Neural cell (in vitro differentiated cells): ENCODE data around the gene STAC2. TPM values are rescaled to one million over a fixed set of nuclear protein-coding genes. Genes with fewer than 3 reads are reported as not detected.

Experiments
- H2AFZ ChIP-seq: fragments of 200-600, 300-800 bp; sonication (generic), shearing (Covaris generic); 2 replicates; pipeline ENCODE4 v1.6.0; 2014; ENCODE audit warnings: low read depth, mild to moderate bottlenecking, antibody characterized with exemption, low read length, moderate library complexity
- H3F3A ChIP-seq: fragments of 200-600 bp; shearing (Covaris generic); 2 replicates; pipeline ENCODE4 v1.6.1; 2016; ENCODE audit warnings: mild to moderate bottlenecking, moderate library complexity, mixed read lengths, antibody characterized with exemption, low read length; ENCODE audit not compliant: insufficient read depth, poor library complexity, severe bottlenecking
- H3K27ac ChIP-seq: fragments of 200-600, 300-800 bp; sonication (generic), shearing (Covaris generic); 2 replicates; pipeline ENCODE4 v1.5.1; 2014; ENCODE audit warnings: mild to moderate bottlenecking, low read length, moderate library complexity
- H3K27me3 ChIP-seq: fragments of 300-800, 200-600 bp; sonication (generic), shearing (Covaris generic); 2 replicates; pipeline ENCODE4 v1.6.0; 2014; ENCODE audit warnings: mild to moderate bottlenecking, low read depth, low read length, moderate library complexity; ENCODE audit not compliant: insufficient read depth
- H3K36me3 ChIP-seq: fragments of 300-800, 200-600 bp; sonication (generic), shearing (Covaris generic); 2 replicates; pipeline ENCODE4 v1.5.1; 2014; ENCODE audit warnings: mild to moderate bottlenecking, antibody characterized with exemption, low read length, moderate library complexity; ENCODE audit not compliant: insufficient read depth
- H3K4me2 ChIP-seq: fragments of 300-800, 200-600 bp; sonication (generic), shearing (Covaris generic); 2 replicates; pipeline ENCODE4 v1.6.0; 2014; ENCODE audit warnings: mild to moderate bottlenecking, low read length
- H3K4me3 ChIP-seq: fragments of 300-800, 200-600 bp; sonication (generic), shearing (Covaris generic); 2 replicates; pipeline ENCODE4 v1.5.1; 2014; ENCODE audit warnings: mild to moderate bottlenecking, low read length, moderate library complexity
- H3K79me2 ChIP-seq: fragments of 200-600 bp; shearing (Covaris generic); replicated peaks from 2 replicates; pipeline ENCODE4 v1.6.0; 2014; ENCODE audit warnings: mild to moderate bottlenecking, low read length, moderate library complexity; ENCODE audit not compliant: insufficient read depth
- H3K9ac ChIP-seq: fragments of 300-800, 200-600 bp; sonication (generic), shearing (Covaris generic); 2 replicates; pipeline ENCODE4 v1.6.1; 2016; ENCODE audit warnings: mild to moderate bottlenecking, low read length, mixed read lengths
- H3K9me2 ChIP-seq: fragments of 200-600 bp; shearing (Covaris generic); 2 replicates; pipeline ENCODE4 v1.6.1; 2016; ENCODE audit warnings: mild to moderate bottlenecking, low read length, mixed read lengths; ENCODE audit not compliant: insufficient read depth
- H3K9me3 ChIP-seq: fragments of 200-600, 300-800 bp; sonication (generic), shearing (Covaris generic); 2 replicates; pipeline ENCODE4 v1.6.1; 2016; ENCODE audit warnings: mild to moderate bottlenecking, mixed run types, low read length, moderate library complexity, mixed read lengths
- H4K20me1 ChIP-seq: fragments of 200-600 bp; shearing (Covaris generic); 2 replicates; pipeline ENCODE4 v1.6.1; 2016; ENCODE audit warnings: mild to moderate bottlenecking, mixed run types; ENCODE audit not compliant: insufficient read depth
- EP300 ChIP-seq: fragments of 450-650 bp; conservative IDR thresholded peaks from 2 replicates; pipeline ENCODE4 v1.6.1; 2014; ENCODE audit warnings: antibody characterized with exemption, mild to moderate bottlenecking, moderate library complexity; ENCODE audit not compliant: poor library complexity, severe bottlenecking
- EZH2 ChIP-seq: fragments of 200-600, 300-800 bp; shearing (Covaris generic), sonication (generic); IDR thresholded peaks from 2 replicates; pipeline ENCODE4 v1.6.1; 2014; ENCODE audit warnings: antibody characterized with exemption, low read length, borderline replicate concordance, mild to moderate bottlenecking; ENCODE audit not compliant: insufficient read depth, poor library complexity, severe bottlenecking
- MXI1 ChIP-seq: fragments of 450-650 bp; conservative IDR thresholded peaks from 2 replicates; pipeline ENCODE4 v1.6.1; 2014; ENCODE audit warnings: antibody characterized with exemption, mild to moderate bottlenecking; ENCODE audit not compliant: poor library complexity, severe bottlenecking
- POLR2AphosphoS5 ChIP-seq: IDR thresholded peaks from 2 replicates; pipeline ENCODE4 v1.6.1; 2012
- RAD21 ChIP-seq: fragments of 450-650 bp; conservative IDR thresholded peaks from 2 replicates; pipeline ENCODE4 v1.6.1; 2014; ENCODE audit warnings: antibody characterized with exemption, mild to moderate bottlenecking, moderate library complexity
- SMC3 ChIP-seq: fragments of 450-650 bp; conservative IDR thresholded peaks from 2 replicates; pipeline ENCODE4 v1.6.1; 2014; ENCODE audit warnings: antibody characterized with exemption, mild to moderate bottlenecking, moderate library complexity; ENCODE audit not compliant: poor library complexity
- TAF1 ChIP-seq: IDR thresholded peaks from 2 replicates; pipeline ENCODE4 v1.6.1; 2012; ENCODE audit warnings: low read depth
- polyA plus RNA-seq: library from polyadenylated mRNA; depleted of rRNA; stranded (reverse); fragments of >200 nt; gene quantifications from 2 replicates; pipeline ENCODE4 v1.2.3, GENCODE V29; 2014
- TF ChIP-seq, protein P1 (sequence below): IDR thresholded peaks from 2 replicates; pipeline ENCODE4 v1.6.1; 2012; ENCODE audit warnings: borderline replicate concordance
- TF ChIP-seq, protein P2 (sequence below): fragments of 450-650 bp; IDR thresholded peaks from 2 replicates; pipeline ENCODE4 v1.5.1; 2014; ENCODE audit warnings: antibody characterized with exemption, mild to moderate bottlenecking, moderate library complexity; ENCODE audit not compliant: poor library complexity, severe bottlenecking

STAC2 gene
- polyA plus RNA-seq, 1 donor from 2014 or later, result not detected

DNA sequence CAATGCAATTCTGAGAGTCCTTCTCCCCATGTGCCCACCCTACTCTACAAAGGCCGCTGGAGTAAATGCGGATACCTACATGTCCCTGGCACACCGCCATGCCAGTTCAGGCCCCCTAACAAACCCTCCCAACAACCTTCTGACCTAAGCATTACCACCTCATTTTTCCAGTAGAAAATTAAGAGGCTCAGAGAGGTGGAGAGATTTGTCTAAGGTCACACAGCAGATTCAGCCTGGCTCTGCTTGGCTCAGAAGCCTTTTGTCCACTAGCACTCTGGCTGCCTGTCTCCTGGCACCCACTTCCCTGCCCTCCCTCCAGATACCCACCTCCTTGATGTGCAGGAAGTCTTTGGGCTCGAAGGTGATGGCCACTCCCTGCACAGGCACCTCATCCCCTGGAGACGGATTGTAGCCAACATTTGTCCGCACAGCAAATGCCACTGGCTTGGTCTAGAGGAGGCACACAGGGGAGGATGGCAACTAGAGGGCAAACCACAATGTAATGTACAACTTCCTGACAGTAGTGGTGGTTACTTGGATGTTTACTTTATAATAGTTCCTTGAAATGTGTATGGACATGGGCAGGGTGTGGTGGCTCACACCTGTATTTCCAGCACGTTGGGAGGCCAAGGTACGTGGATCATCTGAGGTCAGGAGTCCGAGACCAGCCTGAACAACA lies 38.5 kb downstream of the STAC2 start:
- no peaks in the 10 kb centered on the region for H4K20me1 ChIP-seq
- TF ChIP-seq TAF1 (no peak), EP300 (no peak), MXI1 (no peak), POLR2AphosphoS5 (no peak), EZH2 (no peak), RAD21 (no peak)
- TF ChIP-seq, protein P1, sequence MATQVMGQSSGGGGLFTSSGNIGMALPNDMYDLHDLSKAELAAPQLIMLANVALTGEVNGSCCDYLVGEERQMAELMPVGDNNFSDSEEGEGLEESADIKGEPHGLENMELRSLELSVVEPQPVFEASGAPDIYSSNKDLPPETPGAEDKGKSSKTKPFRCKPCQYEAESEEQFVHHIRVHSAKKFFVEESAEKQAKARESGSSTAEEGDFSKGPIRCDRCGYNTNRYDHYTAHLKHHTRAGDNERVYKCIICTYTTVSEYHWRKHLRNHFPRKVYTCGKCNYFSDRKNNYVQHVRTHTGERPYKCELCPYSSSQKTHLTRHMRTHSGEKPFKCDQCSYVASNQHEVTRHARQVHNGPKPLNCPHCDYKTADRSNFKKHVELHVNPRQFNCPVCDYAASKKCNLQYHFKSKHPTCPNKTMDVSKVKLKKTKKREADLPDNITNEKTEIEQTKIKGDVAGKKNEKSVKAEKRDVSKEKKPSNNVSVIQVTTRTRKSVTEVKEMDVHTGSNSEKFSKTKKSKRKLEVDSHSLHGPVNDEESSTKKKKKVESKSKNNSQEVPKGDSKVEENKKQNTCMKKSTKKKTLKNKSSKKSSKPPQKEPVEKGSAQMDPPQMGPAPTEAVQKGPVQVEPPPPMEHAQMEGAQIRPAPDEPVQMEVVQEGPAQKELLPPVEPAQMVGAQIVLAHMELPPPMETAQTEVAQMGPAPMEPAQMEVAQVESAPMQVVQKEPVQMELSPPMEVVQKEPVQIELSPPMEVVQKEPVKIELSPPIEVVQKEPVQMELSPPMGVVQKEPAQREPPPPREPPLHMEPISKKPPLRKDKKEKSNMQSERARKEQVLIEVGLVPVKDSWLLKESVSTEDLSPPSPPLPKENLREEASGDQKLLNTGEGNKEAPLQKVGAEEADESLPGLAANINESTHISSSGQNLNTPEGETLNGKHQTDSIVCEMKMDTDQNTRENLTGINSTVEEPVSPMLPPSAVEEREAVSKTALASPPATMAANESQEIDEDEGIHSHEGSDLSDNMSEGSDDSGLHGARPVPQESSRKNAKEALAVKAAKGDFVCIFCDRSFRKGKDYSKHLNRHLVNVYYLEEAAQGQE, result no peak
- no peaks in the 10 kb centered on the region for H3K9me3 ChIP-seq
- no peak overlapping the region for H3K4me3 ChIP-seq
- no peaks in the 10 kb centered on the region for H3K79me2 ChIP-seq
- no peak overlapping the region for H2AFZ ChIP-seq
- no peak overlapping the region for H3K4me2 ChIP-seq
- H3F3A ChIP-seq, result no peaks in the 10 kb centered on the region
- no peak overlapping the region for H3K27ac ChIP-seq
- H3K9me2 ChIP-seq, result no peaks in the 10 kb centered on the region
- H3K36me3 ChIP-seq, result peaks cover 6% of the 10 kb centered on the region
- no peaks in the 10 kb centered on the region for H3K27me3 ChIP-seq
- no peak overlapping the region for H3K9ac ChIP-seq

DNA sequence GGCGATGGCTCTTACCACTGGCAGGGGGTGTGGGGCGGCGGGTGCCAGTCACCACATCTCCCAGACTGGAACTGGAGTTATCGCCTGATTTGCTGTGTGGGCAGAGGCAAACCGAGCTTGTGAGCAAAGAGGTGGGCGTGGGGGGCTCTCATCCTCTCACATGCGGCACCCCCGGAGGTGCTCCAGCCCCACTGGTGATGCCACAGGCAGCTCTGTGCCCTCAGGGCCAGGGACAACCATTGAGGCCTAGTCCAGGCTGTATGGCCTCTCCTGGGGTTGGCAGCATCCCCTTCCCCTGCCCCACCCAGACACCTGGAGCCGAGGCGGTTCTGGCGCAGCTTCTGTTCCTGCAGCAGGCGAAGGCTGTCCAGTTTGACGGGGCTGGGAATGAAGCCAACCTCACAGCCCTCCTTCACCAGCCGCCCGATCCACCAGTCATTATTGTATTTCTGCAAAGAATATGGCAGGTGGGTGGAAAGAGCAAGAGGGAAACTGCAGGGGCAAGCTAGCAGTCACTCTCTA lies 39.2 kb downstream of the STAC2 start:
- no peaks in the 10 kb centered on the region for H3K9me2 ChIP-seq
- H3K79me2 ChIP-seq, result no peaks in the 10 kb centered on the region
- no peak overlapping the region for H3K9ac ChIP-seq
- TF ChIP-seq EP300, result no peak
- TF ChIP-seq RAD21, result no peak
- no peak for TF ChIP-seq EZH2
- TF ChIP-seq, protein P2, sequence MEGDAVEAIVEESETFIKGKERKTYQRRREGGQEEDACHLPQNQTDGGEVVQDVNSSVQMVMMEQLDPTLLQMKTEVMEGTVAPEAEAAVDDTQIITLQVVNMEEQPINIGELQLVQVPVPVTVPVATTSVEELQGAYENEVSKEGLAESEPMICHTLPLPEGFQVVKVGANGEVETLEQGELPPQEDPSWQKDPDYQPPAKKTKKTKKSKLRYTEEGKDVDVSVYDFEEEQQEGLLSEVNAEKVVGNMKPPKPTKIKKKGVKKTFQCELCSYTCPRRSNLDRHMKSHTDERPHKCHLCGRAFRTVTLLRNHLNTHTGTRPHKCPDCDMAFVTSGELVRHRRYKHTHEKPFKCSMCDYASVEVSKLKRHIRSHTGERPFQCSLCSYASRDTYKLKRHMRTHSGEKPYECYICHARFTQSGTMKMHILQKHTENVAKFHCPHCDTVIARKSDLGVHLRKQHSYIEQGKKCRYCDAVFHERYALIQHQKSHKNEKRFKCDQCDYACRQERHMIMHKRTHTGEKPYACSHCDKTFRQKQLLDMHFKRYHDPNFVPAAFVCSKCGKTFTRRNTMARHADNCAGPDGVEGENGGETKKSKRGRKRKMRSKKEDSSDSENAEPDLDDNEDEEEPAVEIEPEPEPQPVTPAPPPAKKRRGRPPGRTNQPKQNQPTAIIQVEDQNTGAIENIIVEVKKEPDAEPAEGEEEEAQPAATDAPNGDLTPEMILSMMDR, result no peak
- TF ChIP-seq POLR2AphosphoS5, result no peak
- no peak for TF ChIP-seq MXI1
- TF ChIP-seq TAF1, result no peak
- TF ChIP-seq, protein P1, result no peak
- no peak for TF ChIP-seq SMC3
- no peaks in the 10 kb centered on the region for H3F3A ChIP-seq
- H3K9me3 ChIP-seq, result no peaks in the 10 kb centered on the region
- no peaks in the 10 kb centered on the region for H4K20me1 ChIP-seq
- H3K4me2 ChIP-seq, result no peak overlapping the region
- H2AFZ ChIP-seq, result no peak overlapping the region
- no peak overlapping the region for H3K4me3 ChIP-seq
- peaks cover 6% of the 10 kb centered on the region for H3K36me3 ChIP-seq
- H3K27me3 ChIP-seq, result no peaks in the 10 kb centered on the region
- no peak overlapping the region for H3K27ac ChIP-seq
